ENCODE measurements around the gene GBF1. TPM values are rescaled to one million over a fixed set of nuclear protein-coding genes. Genes with fewer than 3 reads are reported as not detected.

Gene GBF1, protein sequence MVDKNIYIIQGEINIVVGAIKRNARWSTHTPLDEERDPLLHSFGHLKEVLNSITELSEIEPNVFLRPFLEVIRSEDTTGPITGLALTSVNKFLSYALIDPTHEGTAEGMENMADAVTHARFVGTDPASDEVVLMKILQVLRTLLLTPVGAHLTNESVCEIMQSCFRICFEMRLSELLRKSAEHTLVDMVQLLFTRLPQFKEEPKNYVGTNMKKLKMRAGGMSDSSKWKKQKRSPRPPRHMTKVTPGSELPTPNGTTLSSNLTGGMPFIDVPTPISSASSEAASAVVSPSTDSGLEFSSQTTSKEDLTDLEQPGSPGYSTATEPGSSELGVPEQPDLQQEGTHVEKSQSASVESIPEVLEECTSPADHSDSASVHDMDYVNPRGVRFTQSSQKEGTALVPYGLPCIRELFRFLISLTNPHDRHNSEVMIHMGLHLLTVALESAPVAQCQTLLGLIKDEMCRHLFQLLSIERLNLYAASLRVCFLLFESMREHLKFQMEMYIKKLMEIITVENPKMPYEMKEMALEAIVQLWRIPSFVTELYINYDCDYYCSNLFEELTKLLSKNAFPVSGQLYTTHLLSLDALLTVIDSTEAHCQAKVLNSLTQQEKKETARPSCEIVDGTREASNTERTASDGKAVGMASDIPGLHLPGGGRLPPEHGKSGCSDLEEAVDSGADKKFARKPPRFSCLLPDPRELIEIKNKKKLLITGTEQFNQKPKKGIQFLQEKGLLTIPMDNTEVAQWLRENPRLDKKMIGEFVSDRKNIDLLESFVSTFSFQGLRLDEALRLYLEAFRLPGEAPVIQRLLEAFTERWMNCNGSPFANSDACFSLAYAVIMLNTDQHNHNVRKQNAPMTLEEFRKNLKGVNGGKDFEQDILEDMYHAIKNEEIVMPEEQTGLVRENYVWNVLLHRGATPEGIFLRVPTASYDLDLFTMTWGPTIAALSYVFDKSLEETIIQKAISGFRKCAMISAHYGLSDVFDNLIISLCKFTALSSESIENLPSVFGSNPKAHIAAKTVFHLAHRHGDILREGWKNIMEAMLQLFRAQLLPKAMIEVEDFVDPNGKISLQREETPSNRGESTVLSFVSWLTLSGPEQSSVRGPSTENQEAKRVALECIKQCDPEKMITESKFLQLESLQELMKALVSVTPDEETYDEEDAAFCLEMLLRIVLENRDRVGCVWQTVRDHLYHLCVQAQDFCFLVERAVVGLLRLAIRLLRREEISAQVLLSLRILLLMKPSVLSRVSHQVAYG (N-terminal part only)
- 66.7 TPM for polyA plus RNA-seq (2012; ENCODE audit: insufficient read depth, insufficient read length, low read depth)

DNA sequence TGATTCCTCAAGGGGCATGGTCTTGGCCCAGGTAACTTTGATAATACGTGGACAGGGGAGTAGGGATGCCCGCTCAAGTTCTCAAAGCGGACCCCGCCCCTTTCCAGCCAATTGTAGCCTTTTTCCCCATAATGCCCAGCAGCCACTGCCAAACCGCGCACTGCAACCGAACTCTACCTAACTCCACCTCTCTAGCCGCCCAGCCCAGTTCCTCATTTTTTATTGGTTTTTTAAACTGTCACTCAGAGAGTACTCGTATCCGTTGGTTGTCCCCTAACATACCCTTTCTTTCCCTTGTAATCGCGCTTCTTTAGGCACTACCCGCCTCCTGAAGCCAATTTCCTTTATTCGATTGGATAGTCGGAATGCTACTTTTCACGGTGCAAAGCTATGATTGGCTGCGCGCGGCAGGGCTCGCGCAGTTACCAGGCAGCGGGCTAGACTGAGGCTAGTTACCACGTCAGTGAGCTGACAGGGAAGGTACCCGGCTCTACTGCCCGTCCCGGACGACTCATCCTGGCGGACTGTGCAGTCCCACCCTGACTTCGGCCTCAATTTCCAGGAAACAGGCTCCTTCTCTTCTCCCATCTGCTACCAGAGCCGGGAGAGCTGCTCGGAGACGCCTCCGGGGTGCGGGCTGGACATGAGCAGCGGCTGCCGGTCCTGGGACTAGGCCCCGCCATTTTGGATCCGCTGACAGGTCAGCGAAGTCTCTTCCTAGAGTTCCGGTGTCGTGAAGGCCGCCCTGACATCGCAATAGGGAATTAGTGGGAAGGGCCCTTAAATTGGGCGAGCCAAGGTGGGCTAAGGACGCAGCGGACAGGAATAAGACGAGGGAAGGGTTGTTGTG, at the start of gene GBF1:
Gene GBF1 (plus strand): TSS at position 451 of the 850 bp plus-strand sequence. CDS start 13,407 bp downstream, outside the sequence.
- Histone ChIP-seq H3K4me3 (ENCODE audit: low read depth, low read length) (peak within 1 kb of the TSS; percentile 98), H3K4me1 (0 out of 2 replicates have a peak, but pooled peaks cover 2% of the 10 kb centered on the region), H3K9me3 (no peaks in the 10 kb centered on the region), H3K36me3 (no peaks in the 10 kb centered on the region), H3K27me3 (no peaks in the 10 kb centered on the region)
- peak; percentile 90 for DNase-seq
- TF ChIP-seq, protein P1, sequence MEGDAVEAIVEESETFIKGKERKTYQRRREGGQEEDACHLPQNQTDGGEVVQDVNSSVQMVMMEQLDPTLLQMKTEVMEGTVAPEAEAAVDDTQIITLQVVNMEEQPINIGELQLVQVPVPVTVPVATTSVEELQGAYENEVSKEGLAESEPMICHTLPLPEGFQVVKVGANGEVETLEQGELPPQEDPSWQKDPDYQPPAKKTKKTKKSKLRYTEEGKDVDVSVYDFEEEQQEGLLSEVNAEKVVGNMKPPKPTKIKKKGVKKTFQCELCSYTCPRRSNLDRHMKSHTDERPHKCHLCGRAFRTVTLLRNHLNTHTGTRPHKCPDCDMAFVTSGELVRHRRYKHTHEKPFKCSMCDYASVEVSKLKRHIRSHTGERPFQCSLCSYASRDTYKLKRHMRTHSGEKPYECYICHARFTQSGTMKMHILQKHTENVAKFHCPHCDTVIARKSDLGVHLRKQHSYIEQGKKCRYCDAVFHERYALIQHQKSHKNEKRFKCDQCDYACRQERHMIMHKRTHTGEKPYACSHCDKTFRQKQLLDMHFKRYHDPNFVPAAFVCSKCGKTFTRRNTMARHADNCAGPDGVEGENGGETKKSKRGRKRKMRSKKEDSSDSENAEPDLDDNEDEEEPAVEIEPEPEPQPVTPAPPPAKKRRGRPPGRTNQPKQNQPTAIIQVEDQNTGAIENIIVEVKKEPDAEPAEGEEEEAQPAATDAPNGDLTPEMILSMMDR (IDR thresholded peaks at IDR 0.05; ENCODE audit: low read depth, low read length) = no peak

DNA sequence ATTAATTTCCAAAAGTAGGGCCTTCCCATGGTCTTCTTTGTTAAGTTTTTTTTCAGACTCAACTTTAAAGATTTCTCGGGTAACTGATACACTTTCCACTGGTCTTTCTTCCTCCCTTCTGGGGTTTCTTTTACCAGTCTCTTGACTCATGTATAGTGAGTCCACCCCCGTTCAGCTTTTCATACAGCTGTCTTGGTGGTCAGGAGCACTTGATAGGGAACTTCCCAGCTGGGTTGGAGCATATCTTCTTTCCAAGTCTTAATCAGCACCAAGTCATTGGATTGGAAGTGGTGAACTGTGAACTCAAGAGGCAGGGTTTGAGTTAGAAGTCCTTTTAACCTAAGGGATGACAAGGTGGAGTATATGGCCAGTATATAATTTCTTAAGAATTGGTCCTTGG, 48.4 kb upstream of the GBF1 start:
- no peaks in the 10 kb centered on the region; the same call in 1 of the 2 replicates for H3K9me3 ChIP-seq
- no peak for DNase-seq
- TF ChIP-seq, protein P1 (IDR thresholded peaks at IDR 0.05; ENCODE audit: low read depth, low read length) = no peak
- H3K36me3 ChIP-seq = no peaks in the 10 kb centered on the region
- H3K4me1 ChIP-seq = no peaks in the 10 kb centered on the region
- no peak overlapping the region for H3K4me3 ChIP-seq (ENCODE audit: low read depth, low read length)
- H3K27me3 ChIP-seq = no peaks in the 10 kb centered on the region

DNA sequence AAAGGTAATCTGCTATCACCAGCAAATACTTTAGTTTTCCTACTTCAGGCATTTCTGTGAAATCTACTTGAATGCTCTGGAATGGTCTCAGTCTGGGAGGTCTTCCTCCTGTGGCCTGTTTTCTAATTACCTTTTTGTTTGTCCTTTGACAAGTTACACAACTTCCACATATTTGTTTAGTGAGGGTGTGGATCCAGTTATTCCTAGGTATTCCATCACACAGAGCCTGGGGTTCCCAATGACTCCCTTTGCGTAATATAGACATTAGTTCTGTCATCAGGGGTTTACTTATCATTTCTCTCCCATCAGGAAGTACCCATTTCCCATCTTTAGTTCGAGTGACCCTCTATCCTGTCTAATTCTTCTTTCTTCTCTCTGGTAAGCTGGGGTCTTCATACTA, 47.3 kb upstream of the GBF1 start:
- Histone ChIP-seq H3K4me1 (no peaks in the 10 kb centered on the region), H3K9me3 (no peaks in the 10 kb centered on the region), H3K36me3 (no peaks in the 10 kb centered on the region), H3K4me3 (ENCODE audit: low read depth, low read length) (no peak overlapping the region), H3K27me3 (no peaks in the 10 kb centered on the region)
- no peak for DNase-seq
- TF ChIP-seq, protein P1 (IDR thresholded peaks at IDR 0.05; ENCODE audit: low read depth, low read length) = no peak

DNA sequence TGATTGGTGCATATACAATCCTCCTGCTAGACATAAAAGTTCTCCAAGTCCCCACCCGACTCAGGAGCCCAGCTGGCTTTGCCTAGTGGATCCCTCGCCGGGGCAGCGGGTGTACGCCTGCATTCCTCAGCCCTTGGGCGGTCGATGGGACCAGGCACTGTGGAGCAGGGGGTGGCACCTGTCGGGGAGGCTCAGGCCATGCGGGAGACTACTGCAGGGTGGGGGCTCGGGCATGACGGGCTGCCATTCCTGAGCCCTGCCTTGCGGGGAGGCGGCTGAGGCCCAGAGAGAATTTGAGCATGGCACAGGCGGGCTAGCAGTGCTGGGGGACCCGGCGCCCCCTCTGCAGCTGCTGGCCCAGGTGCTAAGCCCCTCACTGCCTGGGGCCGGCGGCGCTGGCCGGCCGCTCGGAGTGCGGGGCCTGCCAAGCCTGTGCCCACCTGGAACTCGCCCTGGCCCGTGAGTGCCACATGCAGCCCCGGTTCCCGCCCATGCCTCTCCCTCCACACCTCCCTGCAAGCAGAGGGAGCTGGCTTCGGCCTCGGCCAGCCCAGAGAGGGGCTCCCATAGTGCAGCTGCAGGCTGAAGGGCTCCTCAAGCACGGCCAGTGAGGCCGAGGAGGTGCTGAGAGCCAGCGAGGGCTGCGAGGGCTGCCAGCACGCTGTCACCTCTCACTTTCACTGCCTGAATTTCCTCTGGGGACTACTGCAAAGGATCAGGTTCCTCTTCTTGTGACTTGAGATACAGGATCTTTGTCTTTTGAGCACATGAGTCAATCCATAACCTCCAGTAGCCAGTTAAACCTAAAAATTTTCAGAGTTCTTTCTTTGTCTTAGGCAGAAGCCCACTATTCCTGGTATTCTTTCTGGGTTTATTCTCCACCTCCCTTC, 44.3 kb upstream of the GBF1 start:
- TF ChIP-seq, protein P1 (IDR thresholded peaks at IDR 0.05; ENCODE audit: low read depth, low read length) = no peak
- Histone ChIP-seq H3K36me3 (no peaks in the 10 kb centered on the region), H3K27me3 (no peaks in the 10 kb centered on the region), H3K9me3 (no peaks in the 10 kb centered on the region; the same call in 1 of the 2 replicates), H3K4me1 (no peaks in the 10 kb centered on the region), H3K4me3 (ENCODE audit: low read depth, low read length) (no peak overlapping the region)
- no peak for DNase-seq
